ENCODE results near the gene VAMP2.

VAMP2 gene

DNA sequence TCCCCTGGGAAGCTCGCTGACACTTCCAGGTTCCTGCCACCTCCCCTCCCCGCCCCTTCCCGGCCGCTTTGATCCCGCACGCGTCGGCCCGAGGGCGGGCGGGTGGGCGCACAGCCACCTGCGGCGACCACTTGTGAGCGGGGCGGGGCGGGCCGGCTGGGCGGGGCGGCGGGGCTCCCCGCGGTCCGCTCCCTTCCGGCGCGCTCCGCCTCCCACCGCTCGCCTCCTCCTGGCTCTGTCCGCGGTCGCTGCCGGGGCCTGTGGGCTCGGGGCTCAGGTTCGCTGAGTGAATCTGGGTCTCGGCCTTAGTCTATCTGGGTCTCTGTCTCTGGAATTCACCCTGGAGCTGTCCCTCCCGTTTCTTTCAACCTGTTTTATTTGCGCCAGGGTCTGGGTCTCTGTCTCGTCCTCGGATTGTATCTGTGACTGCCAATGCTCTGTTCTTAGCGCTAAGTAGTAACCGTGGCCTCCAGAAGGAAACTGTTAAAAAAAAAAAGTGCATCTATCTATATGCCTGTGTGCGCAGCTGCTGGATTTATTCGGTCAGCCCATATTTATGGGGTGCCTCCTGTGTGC is 36.2 kb downstream of the VAMP2 start:
- ATAC-seq, result peak; percentile 61
- H3K9me3 Mint-ChIP-seq, result no peaks in the 10 kb centered on the region
- H3K4me1 Mint-ChIP-seq, result peaks cover 54% of the 10 kb centered on the region
- H3K27ac Mint-ChIP-seq, result peak overlapping the region; percentile 75
- peaks cover 74% of the 10 kb centered on the region for H3K27me3 Mint-ChIP-seq
- no peaks in the 10 kb centered on the region for H3K36me3 Mint-ChIP-seq
- H3K4me3 Mint-ChIP-seq, result peak overlapping the region; percentile 90

DNA sequence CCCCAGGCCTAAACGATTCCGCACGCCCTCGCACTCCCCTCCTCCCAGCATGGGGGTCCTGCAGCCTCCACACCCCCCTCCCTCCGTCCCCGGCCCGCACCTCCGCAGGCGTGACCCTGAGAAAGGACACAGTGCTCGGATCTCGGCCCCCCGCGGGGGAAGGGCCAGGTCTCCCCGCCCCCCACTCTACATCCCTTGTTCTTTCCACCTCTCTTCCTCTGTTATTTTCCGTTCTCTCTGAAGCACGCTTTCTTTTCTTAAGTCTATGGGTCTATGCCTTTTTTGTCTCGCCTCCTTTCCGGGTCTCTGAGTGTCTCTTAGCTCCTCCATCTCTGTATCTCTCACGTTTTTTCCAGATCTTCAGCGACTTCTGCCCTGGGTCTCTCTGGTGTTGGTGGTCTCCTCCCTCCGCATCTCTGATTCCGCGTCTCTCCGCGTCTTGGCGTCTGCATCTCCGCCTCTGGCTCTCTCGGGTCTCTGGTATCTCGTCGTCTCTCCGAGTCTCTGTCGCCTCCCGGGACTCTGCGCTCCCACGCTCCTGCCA is 36.7 kb downstream of the VAMP2 start:
- peaks cover 57% of the 10 kb centered on the region for H3K4me1 Mint-ChIP-seq
- H3K27me3 Mint-ChIP-seq, result peaks cover 78% of the 10 kb centered on the region
- peak overlapping the region; percentile 81 for H3K4me3 Mint-ChIP-seq
- H3K36me3 Mint-ChIP-seq, result no peaks in the 10 kb centered on the region
- peak overlapping the region; percentile 75 for H3K27ac Mint-ChIP-seq
- no peaks in the 10 kb centered on the region for H3K9me3 Mint-ChIP-seq
- no peak for ATAC-seq

DNA sequence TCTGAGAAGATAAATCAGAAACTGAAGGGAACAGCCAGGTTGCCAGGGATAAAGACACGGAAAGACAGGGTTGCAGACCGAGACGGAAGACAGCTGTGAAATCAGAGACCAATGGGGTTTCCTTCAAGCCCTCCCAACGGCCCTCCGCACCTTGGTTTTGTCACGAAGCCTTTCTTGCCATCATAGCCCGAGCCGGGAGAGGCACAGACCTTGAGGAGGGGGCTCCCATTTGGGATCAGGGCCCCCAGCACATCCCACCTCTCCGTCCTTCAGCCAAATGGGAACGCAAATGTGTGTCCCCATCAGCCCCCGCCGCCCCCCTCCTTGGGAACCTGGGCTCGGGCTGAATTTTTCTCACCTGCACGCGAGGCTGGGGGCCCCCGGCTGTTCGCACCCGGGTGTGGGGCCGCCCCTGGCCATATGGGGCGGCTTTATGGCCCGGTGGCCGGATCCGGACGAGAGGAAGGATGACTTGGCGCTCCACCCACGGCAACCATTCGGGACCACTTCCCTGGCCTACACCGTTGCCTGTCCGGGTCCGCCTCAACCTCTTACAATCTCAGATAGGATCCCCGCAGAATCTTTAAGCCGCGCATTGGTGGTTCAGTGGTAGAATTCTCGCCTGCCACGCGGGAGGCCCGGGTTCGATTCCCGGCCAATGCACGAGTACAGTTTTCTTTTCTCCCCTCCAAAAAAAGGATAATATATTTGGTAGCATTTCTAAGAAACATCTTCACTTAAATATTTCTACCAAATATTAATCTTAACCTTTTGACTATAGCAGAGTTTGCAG is 37.4 kb downstream of the VAMP2 start:
- H3K27ac Mint-ChIP-seq, result peak overlapping the region; percentile 75
- H3K4me1 Mint-ChIP-seq, result peaks cover 63% of the 10 kb centered on the region

DNA sequence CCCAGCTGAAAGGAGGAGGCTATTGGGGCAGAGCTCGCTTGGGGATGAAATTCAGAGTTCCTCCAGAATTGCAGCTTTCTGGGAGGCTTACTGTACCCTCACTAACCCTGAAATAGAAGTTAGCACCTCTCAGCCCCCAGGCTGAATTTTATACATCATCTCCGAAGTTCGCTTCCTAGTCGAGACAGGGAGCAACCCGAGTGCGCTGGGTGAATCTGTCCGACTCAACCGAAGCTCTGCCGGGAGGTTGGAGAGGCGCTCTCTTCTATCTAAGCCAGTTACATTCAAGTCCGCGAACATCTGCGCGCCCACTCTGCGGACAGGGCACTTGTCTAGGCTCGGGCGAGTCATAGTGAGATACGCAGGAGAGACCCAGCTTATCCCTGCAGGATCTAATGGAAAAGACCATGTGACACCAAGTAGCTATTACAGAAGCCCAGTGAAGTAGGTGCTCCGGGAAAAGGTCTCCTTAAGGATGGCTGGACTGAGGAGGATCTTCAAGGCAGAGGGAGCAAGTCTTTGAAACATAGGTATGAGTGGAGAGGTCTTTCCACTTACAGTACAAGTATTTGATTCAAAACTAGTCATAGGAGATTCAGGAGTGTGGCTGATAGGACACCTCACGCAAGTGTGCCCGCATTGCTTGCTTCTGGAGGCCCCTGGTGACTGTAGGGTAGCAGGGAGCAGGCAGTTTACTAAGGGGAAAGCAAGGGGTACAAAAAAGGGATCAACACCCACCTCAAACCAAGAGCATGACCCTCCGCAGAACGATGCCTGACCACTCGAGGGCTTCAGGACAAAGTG is 38.2 kb downstream of the VAMP2 start:
- Mint-ChIP-seq H3K4me3 (peak overlapping the region; percentile 83), H3K4me1 (peaks cover 71% of the 10 kb centered on the region), H3K9me3 (no peaks in the 10 kb centered on the region), H3K36me3 (no peaks in the 10 kb centered on the region), H3K27ac (peak overlapping the region; percentile 75), H3K27me3 (peaks cover 75% of the 10 kb centered on the region)
- no peak for ATAC-seq

More for the DNA sequence above, 37.4 kb downstream of the VAMP2 start:
- Mint-ChIP-seq H3K9me3 (no peaks in the 10 kb centered on the region), H3K4me3 (peak overlapping the region; percentile 83), H3K36me3 (no peaks in the 10 kb centered on the region), H3K27me3 (peaks cover 82% of the 10 kb centered on the region)
- peak; percentile 59 for ATAC-seq

DNA sequence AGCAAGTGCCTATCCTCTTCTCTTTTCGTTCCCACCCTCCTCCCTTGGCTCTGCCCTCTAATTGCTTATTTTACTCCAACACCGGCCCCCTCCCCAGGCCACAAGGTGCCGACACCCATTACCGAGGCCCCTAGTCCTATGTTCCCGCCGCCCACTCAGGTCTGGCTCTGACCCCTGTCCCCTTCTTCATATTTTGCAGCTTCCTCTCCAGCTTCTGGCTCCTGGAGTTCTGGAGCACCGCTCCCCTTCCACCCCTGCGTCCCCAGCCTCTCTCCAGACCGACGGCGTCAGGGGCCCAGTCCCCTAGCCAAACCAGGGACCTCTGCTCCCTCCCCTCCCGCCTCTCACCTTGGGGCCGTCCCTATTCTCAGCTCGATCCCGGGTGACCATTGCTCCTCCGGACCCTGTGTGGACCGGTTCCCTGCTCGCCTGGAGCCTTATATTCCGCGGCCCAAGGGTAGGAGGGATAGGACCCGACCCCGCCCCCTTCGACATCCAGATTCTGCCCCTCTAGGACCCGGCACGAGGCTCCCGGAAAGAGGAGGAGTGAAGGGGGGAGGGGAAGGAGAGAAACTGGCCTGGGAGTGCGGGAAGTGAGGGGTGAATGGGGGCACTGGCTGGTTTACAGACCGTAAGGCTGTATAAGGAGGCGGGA is 38.9 kb downstream of the VAMP2 start, which contains the start of gene HES7:
TSS of gene HES7 (minus strand) at position 412 of the 655 bp plus-strand sequence. CDS start at position 390, 22 bp downstream.
- Mint-ChIP-seq H3K9me3 (no peaks in the 10 kb centered on the region), H3K36me3 (no peaks in the 10 kb centered on the region), H3K27ac (peak within 1 kb of the TSS; percentile 75), H3K4me3 (peak within 1 kb of the TSS; percentile 83), H3K27me3 (peaks cover 72% of the 10 kb centered on the region), H3K4me1 (peaks cover 74% of the 10 kb centered on the region)
- ATAC-seq, result no peak

DNA sequence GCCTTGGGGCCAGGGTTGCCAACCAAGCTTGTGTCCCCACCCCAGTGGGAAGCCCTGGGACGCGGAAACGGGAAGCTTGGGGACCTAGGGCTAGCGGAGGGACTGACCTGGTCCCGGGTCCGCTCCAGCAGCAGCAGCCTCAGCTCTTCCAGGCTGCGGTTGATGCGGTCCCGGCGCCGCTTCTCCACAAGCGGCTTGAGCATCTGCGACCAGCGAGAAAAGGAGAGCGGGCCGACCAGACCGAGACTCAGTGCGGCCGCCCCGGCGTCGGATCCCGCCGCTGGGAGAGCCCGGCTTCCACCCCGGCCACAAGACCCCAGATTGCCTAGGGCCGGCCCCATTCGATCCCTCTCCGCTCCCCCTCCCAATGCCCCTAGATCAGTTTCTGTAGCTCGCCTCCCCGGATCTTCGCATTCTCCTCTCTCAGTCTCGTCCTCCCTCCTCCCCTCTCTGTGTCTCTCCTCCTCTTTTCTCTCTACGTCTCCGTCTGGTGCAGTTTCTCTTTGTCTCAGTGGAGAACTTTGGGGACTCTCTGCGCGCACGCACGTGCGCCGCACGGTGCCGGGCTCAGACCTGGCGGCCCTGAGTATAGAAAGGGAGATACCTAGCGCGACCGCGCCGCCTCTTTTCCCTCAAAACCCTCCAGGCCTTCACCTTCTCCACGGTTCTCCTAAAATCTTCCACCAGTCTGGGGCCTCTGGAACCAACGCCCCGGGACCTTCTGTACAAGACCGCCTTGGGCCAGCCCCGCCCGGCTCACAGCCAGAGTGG is 39.6 kb downstream of the VAMP2 start:
- Mint-ChIP-seq H3K9me3 (no peaks in the 10 kb centered on the region), H3K27ac (peak overlapping the region; percentile 75), H3K4me1 (peaks cover 81% of the 10 kb centered on the region), H3K4me3 (peak overlapping the region; percentile 83), H3K27me3 (peaks cover 79% of the 10 kb centered on the region), H3K36me3 (no peaks in the 10 kb centered on the region)
- ATAC-seq, result no peak

DNA sequence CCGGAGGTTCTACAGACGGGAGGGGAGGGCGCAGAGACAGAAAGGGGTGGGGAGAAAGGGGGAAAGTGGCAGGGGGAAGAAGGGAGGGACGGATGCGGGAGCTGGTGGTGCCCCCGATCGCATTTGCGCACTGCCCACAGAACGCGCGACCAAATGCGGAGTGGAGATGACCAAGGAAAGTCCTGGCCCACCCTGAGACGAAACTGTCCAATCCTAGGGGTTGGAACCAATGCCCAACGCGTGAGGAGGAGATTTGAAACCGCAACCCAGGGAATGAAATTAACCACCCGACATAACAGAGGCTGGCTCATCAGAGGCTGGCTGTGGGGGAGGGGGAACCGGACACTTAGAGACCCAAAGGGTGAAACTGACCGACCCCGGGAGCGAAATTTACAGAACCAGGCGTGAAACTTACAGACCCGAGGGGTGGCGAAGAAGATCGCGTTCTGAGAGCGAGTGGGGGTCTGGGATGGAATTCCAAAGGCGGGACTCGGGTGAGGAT is 40.3 kb downstream of the VAMP2 start:
- Mint-ChIP-seq H3K27ac (peak overlapping the region; percentile 75), H3K4me1 (peaks cover 87% of the 10 kb centered on the region), H3K27me3 (peaks cover 83% of the 10 kb centered on the region)

DNA sequence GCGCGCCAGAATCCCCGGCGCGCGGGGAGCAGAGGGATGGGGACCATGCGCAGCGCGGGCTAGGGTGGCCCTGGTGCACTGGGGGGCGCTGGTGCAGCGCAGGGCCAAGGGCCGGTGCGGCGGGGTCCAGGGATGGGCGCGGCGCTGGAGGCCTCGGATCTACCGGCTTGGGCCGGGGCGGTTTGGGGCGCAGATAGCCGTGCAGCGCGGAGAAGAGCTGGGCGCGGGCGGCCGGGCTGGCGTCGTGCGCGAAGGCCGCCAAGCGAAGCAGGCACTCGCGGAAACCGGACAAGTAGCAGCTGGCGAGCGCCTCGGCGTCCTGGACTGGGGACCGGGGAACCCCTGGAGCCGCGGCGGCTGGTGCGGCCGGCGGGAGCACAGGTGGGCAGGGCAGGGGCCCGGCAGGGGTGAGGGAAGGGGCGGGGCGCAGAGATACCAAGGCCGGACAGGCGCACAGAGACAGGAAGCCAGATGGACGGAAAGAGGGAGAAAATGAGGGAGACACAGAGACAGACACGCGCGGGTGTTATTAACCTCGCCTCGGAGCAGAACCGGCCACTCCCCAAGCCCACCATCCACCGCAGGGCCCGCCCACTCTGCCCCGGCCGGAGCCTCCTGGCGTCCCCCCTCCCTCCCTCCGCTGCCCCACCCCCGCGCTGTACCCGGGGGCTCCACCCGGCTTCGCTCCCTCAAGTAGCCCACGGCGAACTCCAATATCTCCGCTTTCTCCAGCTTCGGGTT is 40.9 kb downstream of the VAMP2 start:
- no peaks in the 10 kb centered on the region for H3K36me3 Mint-ChIP-seq
- H3K27me3 Mint-ChIP-seq, result peaks cover 80% of the 10 kb centered on the region
- no peaks in the 10 kb centered on the region for H3K9me3 Mint-ChIP-seq
- peak overlapping the region; percentile 83 for H3K4me3 Mint-ChIP-seq
- peaks cover 83% of the 10 kb centered on the region for H3K4me1 Mint-ChIP-seq
- ATAC-seq, result peak; percentile 37
- H3K27ac Mint-ChIP-seq, result no peak overlapping the region

More for the DNA sequence above, 40.3 kb downstream of the VAMP2 start:
- no peak for ATAC-seq
- Mint-ChIP-seq H3K4me3 (peak overlapping the region; percentile 83), H3K36me3 (no peaks in the 10 kb centered on the region), H3K9me3 (no peaks in the 10 kb centered on the region)

DNA sequence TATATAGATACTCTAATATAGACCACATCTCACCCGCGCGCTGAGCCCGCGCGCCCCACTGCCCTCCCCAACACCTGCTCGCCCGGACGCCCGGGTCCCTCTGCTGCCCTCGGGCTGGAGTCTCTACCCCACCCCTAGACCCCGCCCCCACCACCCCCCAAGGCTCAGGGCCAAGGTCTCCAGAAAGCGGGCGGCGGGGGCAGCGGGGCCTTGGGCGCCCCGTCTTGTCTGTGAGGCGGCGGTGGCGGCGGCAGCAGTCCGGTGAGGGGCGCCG is 41.4 kb downstream of the VAMP2 start:
- Mint-ChIP-seq H3K9me3 (no peaks in the 10 kb centered on the region), H3K27ac (no peak overlapping the region), H3K36me3 (no peaks in the 10 kb centered on the region), H3K4me1 (peaks cover 78% of the 10 kb centered on the region), H3K27me3 (peaks cover 80% of the 10 kb centered on the region), H3K4me3 (peak overlapping the region; percentile 83)
- ATAC-seq, result no peak

DNA sequence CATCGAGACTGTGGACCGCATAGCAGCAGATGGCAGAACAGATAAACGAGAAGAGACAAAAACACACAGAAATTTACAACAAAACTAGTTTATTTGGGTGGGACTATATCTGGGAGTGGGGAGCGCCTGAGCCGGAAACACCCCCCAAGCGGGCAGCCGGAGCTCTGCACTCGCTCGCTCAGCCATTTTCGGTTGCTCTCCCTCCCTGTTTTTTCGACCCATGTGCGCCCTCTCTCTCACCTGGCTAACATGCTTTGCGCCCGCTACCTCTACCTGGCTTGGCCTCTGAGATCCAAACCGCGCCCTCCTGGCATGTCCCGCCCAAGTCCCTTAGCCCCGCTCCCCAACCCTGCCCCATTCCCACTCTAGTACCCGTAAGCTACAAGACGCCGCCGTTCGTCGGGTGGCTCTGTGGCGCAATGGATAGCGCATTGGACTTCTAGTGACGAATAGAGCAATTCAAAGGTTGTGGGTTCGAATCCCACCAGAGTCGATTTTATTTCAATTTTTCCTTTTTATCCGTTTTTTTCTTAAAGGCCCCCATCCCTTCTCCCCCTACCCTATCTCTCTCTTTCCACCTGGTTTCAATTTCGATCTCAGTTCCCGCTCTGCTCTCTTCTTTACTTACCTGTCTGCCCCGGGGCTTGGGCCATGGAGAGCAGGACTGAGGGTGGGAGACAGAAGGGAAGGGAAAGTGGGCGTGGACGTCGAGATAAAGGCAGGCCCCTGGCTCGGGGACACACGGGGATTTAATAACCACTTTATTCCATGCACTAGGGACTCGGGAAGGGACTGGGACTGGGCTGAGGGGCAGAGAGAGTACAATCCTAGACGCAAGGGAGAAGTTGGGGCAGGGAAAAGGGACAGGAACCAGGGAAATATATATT is 42.0 kb downstream of the VAMP2 start:
- peak overlapping the region; percentile 76 for H3K4me3 Mint-ChIP-seq
- peaks cover 80% of the 10 kb centered on the region for H3K27me3 Mint-ChIP-seq
- H3K36me3 Mint-ChIP-seq, result no peaks in the 10 kb centered on the region
- peak overlapping the region; percentile 83 for H3K27ac Mint-ChIP-seq
- H3K4me1 Mint-ChIP-seq, result peaks cover 72% of the 10 kb centered on the region
- H3K9me3 Mint-ChIP-seq, result no peaks in the 10 kb centered on the region
- peak; percentile 2 for ATAC-seq

DNA sequence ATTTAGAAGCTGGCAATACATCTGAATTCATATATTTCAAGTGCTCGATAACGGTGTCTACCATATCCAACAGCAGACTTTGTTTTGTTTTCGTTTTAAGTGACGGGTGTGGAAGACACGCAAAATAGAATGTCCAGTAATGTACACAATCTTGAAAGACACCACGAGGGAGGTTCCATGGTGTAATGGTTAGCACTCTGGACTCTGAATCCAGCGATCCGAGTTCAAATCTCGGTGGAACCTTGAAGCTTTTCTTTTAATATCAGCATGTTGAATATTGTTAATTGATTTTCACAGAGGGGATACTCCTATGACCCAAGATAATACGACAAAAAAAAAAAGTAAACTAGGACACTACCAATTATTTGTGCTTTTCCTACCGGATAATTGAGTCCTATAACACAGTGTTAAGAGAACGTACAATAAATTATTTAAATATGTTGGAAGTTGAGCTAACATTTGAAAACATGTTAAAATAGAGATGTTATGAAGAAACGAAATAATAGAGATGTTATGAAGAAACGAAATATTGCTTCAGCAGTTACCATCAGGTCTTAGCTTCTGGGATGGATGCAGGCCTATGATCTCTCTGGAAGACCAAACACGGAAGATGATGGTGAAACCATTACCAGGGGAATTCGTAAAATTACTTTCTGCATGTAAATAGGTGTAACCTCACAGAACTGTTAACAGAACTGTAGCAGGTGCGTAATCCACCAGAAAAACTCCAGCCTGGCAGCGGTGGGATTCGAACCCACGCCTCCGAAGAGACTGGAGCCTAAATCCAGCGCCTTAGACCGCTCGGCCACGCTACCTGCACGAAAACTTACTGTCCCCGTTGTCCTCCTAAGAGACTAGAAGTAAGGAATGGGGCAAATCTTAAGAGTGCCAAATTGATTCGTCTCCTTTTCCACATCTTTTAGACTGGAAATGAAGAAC is 42.9 kb downstream of the VAMP2 start:
- H3K27ac Mint-ChIP-seq, result peak overlapping the region; percentile 83
- H3K36me3 Mint-ChIP-seq, result no peaks in the 10 kb centered on the region
- H3K9me3 Mint-ChIP-seq, result no peaks in the 10 kb centered on the region
- H3K4me3 Mint-ChIP-seq, result peak overlapping the region; percentile 76
- H3K27me3 Mint-ChIP-seq, result peaks cover 80% of the 10 kb centered on the region
- peaks cover 63% of the 10 kb centered on the region for H3K4me1 Mint-ChIP-seq
- peak; percentile 64 for ATAC-seq

Measured in stimulated activated memory B cell treated with anti-CD40 and anti-IgM and Interleukin-4, amounts not matched to agents 10 μg/mL and 1 μg/mL and 100 μg/mL, for 72 hours (primary cell).